ENCODE data around the gene PSD2. TPM values are rescaled to one million over a fixed set of nuclear protein-coding genes. Genes with fewer than 3 reads are reported as not detected.

The PSD2 gene
- total RNA-seq, 2 donors from 2014 or later, result not detected

DNA sequence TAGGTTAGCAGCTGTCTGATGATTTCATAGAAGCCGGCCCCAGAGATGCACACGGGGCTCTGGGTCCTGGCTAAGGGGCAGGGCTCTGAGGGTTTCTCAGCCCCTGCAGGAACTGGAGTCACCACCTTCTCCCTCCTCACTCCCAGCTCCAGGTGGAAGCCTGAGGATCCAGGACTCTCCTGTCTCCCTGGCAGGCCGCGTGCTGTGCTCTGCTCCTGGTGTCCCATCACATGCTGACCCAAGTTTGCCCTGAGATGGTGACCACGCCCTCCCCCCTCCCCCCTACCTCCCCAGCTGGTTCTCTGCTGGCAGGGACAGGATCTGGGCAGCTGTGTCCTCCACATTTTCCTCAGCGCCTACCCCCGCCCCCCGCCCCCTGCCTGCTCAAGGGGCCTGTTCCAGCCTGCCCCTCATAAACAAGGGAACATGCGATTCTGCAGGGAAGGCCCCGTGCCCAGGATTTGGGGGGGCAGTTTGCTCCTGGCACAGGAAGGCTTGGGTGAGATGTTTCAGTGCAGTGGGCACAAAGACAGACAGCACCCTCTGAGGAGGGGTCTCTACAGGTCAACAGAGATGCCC, 87.4 kb downstream of the PSD2 start:
- Mint-ChIP-seq H3K4me1 (no peaks in the 10 kb centered on the region), H3K4me3 (no peak overlapping the region)
- ATAC-seq (replicated peaks), result no peak

GRCh38 chr5:139884144-139884543, 88.5 kb downstream of the PSD2 start:
- no peaks in the 10 kb centered on the region for H3K4me1 Mint-ChIP-seq
- H3K36me3 Mint-ChIP-seq (ENCODE audit: low read depth), result no peaks in the 10 kb centered on the region
- H3K4me3 Mint-ChIP-seq, result no peak overlapping the region
- no peak for ATAC-seq (replicated peaks)
- no peak overlapping the region for H3K27ac Mint-ChIP-seq
- H3K9me3 Mint-ChIP-seq, result no peaks in the 10 kb centered on the region
- peaks cover 7% of the 10 kb centered on the region for H3K27me3 Mint-ChIP-seq

More for the DNA sequence above, 87.4 kb downstream of the PSD2 start:
- H3K9me3 Mint-ChIP-seq, result no peaks in the 10 kb centered on the region
- H3K27me3 Mint-ChIP-seq, result peaks cover 7% of the 10 kb centered on the region
- H3K36me3 Mint-ChIP-seq (ENCODE audit: low read depth), result no peaks in the 10 kb centered on the region
- H3K27ac Mint-ChIP-seq, result no peak overlapping the region

GRCh38 chr5:139884734-139885133, 89.1 kb downstream of the PSD2 start:
- Mint-ChIP-seq H3K27ac (no peak overlapping the region), H3K4me3 (no peak overlapping the region), H3K4me1 (no peaks in the 10 kb centered on the region), H3K36me3 (ENCODE audit: low read depth) (no peaks in the 10 kb centered on the region), H3K27me3 (peaks cover 7% of the 10 kb centered on the region), H3K9me3 (no peaks in the 10 kb centered on the region)
- no peak for ATAC-seq (replicated peaks)

GRCh38 chr5:139885172-139885856, 89.7 kb downstream of the PSD2 start:
- no peaks in the 10 kb centered on the region for H3K9me3 Mint-ChIP-seq
- no peaks in the 10 kb centered on the region for H3K4me1 Mint-ChIP-seq
- no peak for ATAC-seq (replicated peaks)
- H3K36me3 Mint-ChIP-seq (ENCODE audit: low read depth), result no peaks in the 10 kb centered on the region
- no peak overlapping the region for H3K27ac Mint-ChIP-seq
- no peak overlapping the region for H3K4me3 Mint-ChIP-seq
- peaks cover 8% of the 10 kb centered on the region for H3K27me3 Mint-ChIP-seq

GRCh38 chr5:139885857-139886208, 90.2 kb downstream of the PSD2 start:
- Mint-ChIP-seq H3K4me3 (no peak overlapping the region), H3K36me3 (ENCODE audit: low read depth) (no peaks in the 10 kb centered on the region), H3K9me3 (no peaks in the 10 kb centered on the region), H3K27me3 (peaks cover 10% of the 10 kb centered on the region), H3K4me1 (no peaks in the 10 kb centered on the region), H3K27ac (no peak overlapping the region)
- ATAC-seq (replicated peaks), result no peak

GRCh38 chr5:139886213-139886612, 90.6 kb downstream of the PSD2 start:
- H3K9me3 Mint-ChIP-seq, result no peaks in the 10 kb centered on the region
- no peak for ATAC-seq (replicated peaks)
- H3K27ac Mint-ChIP-seq, result no peak overlapping the region
- H3K27me3 Mint-ChIP-seq, result peaks cover 10% of the 10 kb centered on the region
- H3K36me3 Mint-ChIP-seq (ENCODE audit: low read depth), result no peaks in the 10 kb centered on the region
- H3K4me1 Mint-ChIP-seq, result no peaks in the 10 kb centered on the region
- H3K4me3 Mint-ChIP-seq, result no peak overlapping the region

DNA sequence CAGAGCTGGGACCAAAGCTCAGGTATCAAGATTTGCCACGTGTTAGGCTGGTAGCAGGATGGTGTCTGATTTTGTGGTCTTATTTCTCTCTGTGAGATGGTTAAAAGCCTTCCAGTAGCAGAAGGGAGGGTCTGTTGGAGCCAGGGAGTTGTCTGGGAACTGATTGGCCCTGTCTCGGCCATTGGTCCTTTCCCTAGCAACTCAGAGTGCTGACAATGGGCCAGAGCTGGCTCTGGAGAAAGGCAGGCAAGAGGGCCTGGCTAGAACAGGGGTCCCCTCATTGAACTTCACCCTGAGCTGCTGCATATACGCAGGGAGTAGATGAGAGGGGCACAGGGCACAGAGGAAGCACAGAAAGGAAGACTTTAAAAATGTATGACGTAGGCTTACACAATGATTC, 92.8 kb downstream of the PSD2 start:
- no peak overlapping the region for H3K4me3 Mint-ChIP-seq
- no peaks in the 10 kb centered on the region for H3K36me3 Mint-ChIP-seq (ENCODE audit: low read depth)
- H3K27me3 Mint-ChIP-seq, result peaks cover 14% of the 10 kb centered on the region
- H3K4me1 Mint-ChIP-seq, result no peaks in the 10 kb centered on the region
- H3K9me3 Mint-ChIP-seq, result no peaks in the 10 kb centered on the region
- H3K27ac Mint-ChIP-seq, result no peak overlapping the region
- ATAC-seq (replicated peaks), result no peak

DNA sequence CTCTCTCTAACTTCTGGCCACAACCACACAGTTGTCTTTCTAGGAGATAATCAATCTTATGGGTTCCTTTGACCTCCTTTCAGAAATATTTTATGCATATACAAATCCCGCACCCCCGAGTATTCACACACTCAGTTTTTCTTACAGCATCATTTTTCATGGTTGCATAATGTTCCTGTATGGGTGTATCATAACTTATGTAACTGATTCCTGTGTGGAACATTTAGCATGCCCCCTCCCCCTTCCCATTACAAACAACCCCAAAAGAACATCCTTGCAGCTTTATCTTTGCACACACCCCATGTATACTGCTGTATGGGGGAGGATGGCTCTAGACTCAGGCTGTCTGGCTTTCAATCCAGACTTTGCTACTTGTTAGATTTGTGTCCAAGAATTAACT, 93.8 kb downstream of the PSD2 start:
- no peak for ATAC-seq (replicated peaks)
- Mint-ChIP-seq H3K27me3 (peaks cover 15% of the 10 kb centered on the region), H3K27ac (no peak overlapping the region), H3K36me3 (ENCODE audit: low read depth) (no peaks in the 10 kb centered on the region), H3K9me3 (no peaks in the 10 kb centered on the region), H3K4me3 (no peak overlapping the region), H3K4me1 (no peaks in the 10 kb centered on the region)

GRCh38 chr5:139893873-139894272, 98.3 kb downstream of the PSD2 start:
- no peak overlapping the region for H3K4me3 Mint-ChIP-seq
- H3K36me3 Mint-ChIP-seq (ENCODE audit: low read depth), result no peaks in the 10 kb centered on the region
- no peaks in the 10 kb centered on the region for H3K9me3 Mint-ChIP-seq
- no peaks in the 10 kb centered on the region for H3K4me1 Mint-ChIP-seq
- H3K27ac Mint-ChIP-seq, result no peak overlapping the region
- peaks cover 18% of the 10 kb centered on the region for H3K27me3 Mint-ChIP-seq
- ATAC-seq (replicated peaks), result no peak

Other genes with a start within 250 kb of the PSD2 start
- gene UBE2D2, start 234.5 kb upstream of the PSD2 start, total RNA-seq, result 100 to 1,000 TPM; 200 to 270 TPM
- gene CXXC5, start 147.5 kb upstream of the PSD2 start, total RNA-seq, result 1 to 10 TPM in 1 of 2 donors, under 1 TPM in 1; 0.89 to 2.7 TPM
- gene NRG2, start 247.5 kb downstream of the PSD2 start, total RNA-seq, result under 1 TPM; 0.11 to 0.48 TPM

Data from activated T-helper 17 cell treated with anti-CD3 and anti-CD28 coated beads, Interleukin-2, amount 50 U/mL, for 72 hours (primary cell).